Activated B cell treated with CpG ODN at 0.5 μM for 24 hours (primary cell): ENCODE results near the gene RFX2. TPM values are rescaled to one million over a fixed set of nuclear protein-coding genes. Genes with fewer than 3 reads are reported as not detected.
A peak's percentile ranks its signal among the peaks of the same experiment; 100 is the strongest.

Experiments used
- ATAC-seq: fragments of 200-7000 bp; cut with Tn5 transposase; one replicate; pipeline ENCODE4 v1.10.0; 2021; ENCODE audit warnings: low read depth, mild to moderate bottlenecking, moderate library complexity
- CTCF ChIA-PET: fragments of 350-600 bp; sonication (Branson Sonifier 250); formaldehyde crosslinking; loops from one replicate; lab custom pipeline; 2021; ENCODE audit warnings: antibody characterized with exemption; lab: Charles Lee
- POLR2A ChIA-PET: fragments of 350-600 bp; sonication (Branson Sonifier 250); formaldehyde crosslinking; loops from one replicate; lab custom pipeline; 2021; ENCODE audit warnings: antibody characterized with exemption; lab: Charles Lee
- DNase-seq: peaks from one replicate; pipeline ENCODE4 v3.0.0; 2022
- H3K27ac Mint-ChIP-seq: one replicate; pipeline ENCODE4 v1.8.0; 2020; ENCODE audit warnings: mixed read lengths
- H3K27me3 Mint-ChIP-seq: one replicate; pipeline ENCODE4 v1.8.0; 2021; ENCODE audit warnings: mixed read lengths
- H3K36me3 Mint-ChIP-seq: one replicate; pipeline ENCODE4 v1.8.0; 2021; ENCODE audit warnings: low read depth, mixed read lengths
- H3K4me1 Mint-ChIP-seq: one replicate; pipeline ENCODE4 v1.8.0; 2021; ENCODE audit warnings: mixed read lengths
- H3K4me3 Mint-ChIP-seq: one replicate; pipeline ENCODE4 v1.8.0; 2020; ENCODE audit warnings: mild to moderate bottlenecking, mixed read lengths
- H3K9me3 Mint-ChIP-seq: one replicate; pipeline ENCODE4 v1.8.0; 2020; ENCODE audit warnings: mixed read lengths
- intact Hi-C: fragments of 100-400 bp; cut with micrococcal nuclease; formaldehyde crosslinking; loops from one replicate; pipeline ENCODE4 v1.15.1; 2024
- total RNA-seq: library from RNA; stranded (reverse); gene quantifications from 2 replicates; pipeline ENCODE4 v1.2.3, GENCODE V29; 2022
- TF ChIP-seq, protein P1 (sequence below): fragments of 200-600 bp; IDR thresholded peaks from one replicate; pipeline ENCODE4 v1.8.0; 2022; ENCODE audit warnings: antibody characterized with exemption, mild to moderate bottlenecking

RFX2 gene
- total RNA-seq, 1 donor from 2014 or later: 7.0 TPM

DNA sequence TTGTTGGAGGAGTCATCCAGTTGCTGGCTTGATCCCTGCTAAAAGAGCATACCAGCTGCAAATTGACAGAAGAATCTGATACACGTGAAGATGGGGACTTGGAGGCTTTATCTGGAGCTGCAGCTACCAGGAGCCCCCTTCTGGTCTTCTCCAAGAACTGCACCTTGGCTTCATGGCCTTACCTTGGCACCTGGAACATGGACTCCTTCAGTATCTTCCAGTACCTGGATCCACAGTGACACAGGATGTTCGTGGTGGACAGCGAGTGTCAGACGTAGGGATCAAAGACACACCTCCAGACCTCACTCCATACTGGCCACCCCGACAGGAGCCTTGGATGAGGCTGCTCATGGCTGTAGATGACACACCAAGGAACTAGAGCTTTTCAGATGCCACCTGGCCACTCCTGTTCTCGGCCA is 15.3 kb upstream of the RFX2 start:
- intact Hi-C loops: loop anchor here (1.0 kb wide), 4 partner anchors 25 to 138 kb away; no protein-coding TSS in a partner anchor
- H3K9me3 Mint-ChIP-seq: peaks cover 2% of the 10 kb centered on the region
- POLR2A ChIA-PET: interaction anchor here (0.6 to 1.6 kb wide), 2 partner anchors 35 to 77 kb away, joined by 4 to 7 read pairs; no protein-coding TSS in a partner anchor
- H3K36me3 Mint-ChIP-seq: no peaks in the 10 kb centered on the region
- DNase-seq (peak; percentile 32), ATAC-seq (peak; percentile 97)
- no peak overlapping the region for H3K4me3 Mint-ChIP-seq
- H3K27me3 Mint-ChIP-seq: peaks cover 2% of the 10 kb centered on the region
- CTCF ChIA-PET: interaction anchor here (0.6 to 7.9 kb wide), 27 partner anchors 8 to 739 kb away, joined by 3 to 138 read pairs (median 5); no protein-coding TSS in a partner anchor
- TF ChIP-seq, protein P1, sequence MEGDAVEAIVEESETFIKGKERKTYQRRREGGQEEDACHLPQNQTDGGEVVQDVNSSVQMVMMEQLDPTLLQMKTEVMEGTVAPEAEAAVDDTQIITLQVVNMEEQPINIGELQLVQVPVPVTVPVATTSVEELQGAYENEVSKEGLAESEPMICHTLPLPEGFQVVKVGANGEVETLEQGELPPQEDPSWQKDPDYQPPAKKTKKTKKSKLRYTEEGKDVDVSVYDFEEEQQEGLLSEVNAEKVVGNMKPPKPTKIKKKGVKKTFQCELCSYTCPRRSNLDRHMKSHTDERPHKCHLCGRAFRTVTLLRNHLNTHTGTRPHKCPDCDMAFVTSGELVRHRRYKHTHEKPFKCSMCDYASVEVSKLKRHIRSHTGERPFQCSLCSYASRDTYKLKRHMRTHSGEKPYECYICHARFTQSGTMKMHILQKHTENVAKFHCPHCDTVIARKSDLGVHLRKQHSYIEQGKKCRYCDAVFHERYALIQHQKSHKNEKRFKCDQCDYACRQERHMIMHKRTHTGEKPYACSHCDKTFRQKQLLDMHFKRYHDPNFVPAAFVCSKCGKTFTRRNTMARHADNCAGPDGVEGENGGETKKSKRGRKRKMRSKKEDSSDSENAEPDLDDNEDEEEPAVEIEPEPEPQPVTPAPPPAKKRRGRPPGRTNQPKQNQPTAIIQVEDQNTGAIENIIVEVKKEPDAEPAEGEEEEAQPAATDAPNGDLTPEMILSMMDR: no peak
- peaks cover 5% of the 10 kb centered on the region for H3K4me1 Mint-ChIP-seq
- no peak overlapping the region for H3K27ac Mint-ChIP-seq

DNA sequence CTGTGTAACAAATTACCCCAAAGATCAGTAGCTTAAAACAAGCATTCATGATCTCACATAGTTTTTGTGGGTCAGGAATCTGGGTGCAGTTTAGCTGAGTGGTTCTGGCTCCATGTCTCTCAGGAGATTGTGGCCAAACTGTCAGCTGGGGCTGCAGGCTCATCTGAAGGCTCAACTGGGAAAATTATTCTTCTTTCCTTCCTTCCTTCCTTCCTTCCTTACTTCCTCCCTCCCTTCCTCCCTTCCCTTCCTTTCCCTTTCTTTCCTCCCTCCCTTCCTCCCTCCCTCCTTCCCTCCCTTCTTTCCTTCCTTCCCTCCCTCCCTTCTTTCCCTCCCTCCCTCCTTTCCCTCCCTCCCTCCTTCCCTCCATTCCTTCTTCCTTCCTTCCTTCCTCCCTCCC is 8.7 kb upstream of the RFX2 start:
- H3K27ac Mint-ChIP-seq: no peak overlapping the region
- H3K4me1 Mint-ChIP-seq: no peaks in the 10 kb centered on the region
- POLR2A ChIA-PET: interaction anchor here (0.7 kb wide), 2 partner anchors 33 to 1266 kb away, joined by 5 to 6 read pairs; no protein-coding TSS in a partner anchor
- H3K36me3 Mint-ChIP-seq: no peaks in the 10 kb centered on the region
- CTCF ChIA-PET: interaction anchor here (1.0 kb wide), 1 partner anchor 71 kb away, joined by 3 read pairs; no protein-coding TSS in a partner anchor
- no peak overlapping the region for H3K4me3 Mint-ChIP-seq
- no peak for DNase-seq
- ATAC-seq: no peak
- peaks cover 7% of the 10 kb centered on the region for H3K27me3 Mint-ChIP-seq
- intact Hi-C loops: loop anchor here (10.0 kb wide), 1 partner anchor 984 kb away; no protein-coding TSS in a partner anchor
- TF ChIP-seq, protein P1: no peak
- peaks cover 10% of the 10 kb centered on the region for H3K9me3 Mint-ChIP-seq

DNA sequence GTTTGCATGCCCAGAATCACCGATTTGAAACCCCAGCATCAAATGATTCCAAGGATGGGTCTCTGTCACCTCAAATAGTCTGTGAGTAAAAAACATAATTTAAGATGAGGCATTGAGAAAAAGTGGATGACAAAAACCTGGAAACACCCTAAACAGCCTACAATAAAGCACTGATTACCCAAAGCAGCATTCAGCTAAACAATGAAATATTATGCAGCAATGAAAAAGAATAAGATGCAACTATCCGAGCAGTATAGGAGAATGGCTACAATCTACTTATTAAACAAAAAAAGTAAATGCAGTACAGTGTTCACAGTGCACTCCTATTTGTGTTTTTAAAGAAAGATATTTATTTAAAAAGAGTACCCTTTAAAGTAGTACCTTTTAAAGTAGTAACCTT is 7.7 kb upstream of the RFX2 start:
- no peaks in the 10 kb centered on the region for H3K4me1 Mint-ChIP-seq
- no peak overlapping the region for H3K4me3 Mint-ChIP-seq
- H3K9me3 Mint-ChIP-seq: peaks cover 10% of the 10 kb centered on the region
- H3K36me3 Mint-ChIP-seq: no peaks in the 10 kb centered on the region
- intact Hi-C loops: loop anchor here (10.0 kb wide), 1 partner anchor 983 kb away; no protein-coding TSS in a partner anchor
- TF ChIP-seq, protein P1: no peak
- ATAC-seq: no peak
- ChIA-PET CTCF (interaction anchor here (1.3 kb wide), 1 partner anchor 8 kb away, joined by 5 read pairs; no protein-coding TSS in a partner anchor), POLR2A (no interaction called here)
- no peak for DNase-seq
- H3K27me3 Mint-ChIP-seq: peaks cover 7% of the 10 kb centered on the region
- H3K27ac Mint-ChIP-seq: no peak overlapping the region

DNA sequence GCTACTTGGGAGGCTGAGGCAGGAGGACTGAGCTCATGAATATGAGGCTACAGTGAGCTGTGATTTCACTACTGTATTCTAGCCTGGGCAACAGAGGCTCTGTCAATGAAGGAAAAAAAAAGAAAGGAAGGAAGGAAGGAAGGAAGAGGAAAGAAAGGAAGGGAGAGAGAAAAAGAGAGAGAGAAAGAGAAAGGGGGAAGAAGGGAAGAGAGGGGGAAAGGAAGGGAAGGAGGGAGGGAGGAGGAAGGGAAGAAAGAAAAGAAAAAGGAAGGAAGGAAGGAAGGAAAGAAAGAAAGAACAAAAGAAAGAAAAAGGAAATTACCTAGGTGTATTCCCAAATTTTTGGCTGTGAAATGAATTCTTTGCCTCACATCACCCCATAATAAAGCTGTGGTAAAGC is 7.2 kb upstream of the RFX2 start:
- Mint-ChIP-seq H3K27me3 (peaks cover 7% of the 10 kb centered on the region), H3K4me1 (no peaks in the 10 kb centered on the region), H3K4me3 (no peak overlapping the region), H3K27ac (no peak overlapping the region), H3K36me3 (no peaks in the 10 kb centered on the region), H3K9me3 (peaks cover 10% of the 10 kb centered on the region)
- CTCF ChIA-PET: interaction anchor here (1.0 to 1.3 kb wide), 2 partner anchors 9 to 10 kb away, joined by 5 read pairs; no protein-coding TSS in a partner anchor
- ATAC-seq (no peak), DNase-seq (no peak)
- POLR2A ChIA-PET: no interaction called here
- intact Hi-C loops: loop anchor here (10.0 kb wide), 1 partner anchor 983 kb away; no protein-coding TSS in a partner anchor
- TF ChIP-seq, protein P1: no peak

DNA sequence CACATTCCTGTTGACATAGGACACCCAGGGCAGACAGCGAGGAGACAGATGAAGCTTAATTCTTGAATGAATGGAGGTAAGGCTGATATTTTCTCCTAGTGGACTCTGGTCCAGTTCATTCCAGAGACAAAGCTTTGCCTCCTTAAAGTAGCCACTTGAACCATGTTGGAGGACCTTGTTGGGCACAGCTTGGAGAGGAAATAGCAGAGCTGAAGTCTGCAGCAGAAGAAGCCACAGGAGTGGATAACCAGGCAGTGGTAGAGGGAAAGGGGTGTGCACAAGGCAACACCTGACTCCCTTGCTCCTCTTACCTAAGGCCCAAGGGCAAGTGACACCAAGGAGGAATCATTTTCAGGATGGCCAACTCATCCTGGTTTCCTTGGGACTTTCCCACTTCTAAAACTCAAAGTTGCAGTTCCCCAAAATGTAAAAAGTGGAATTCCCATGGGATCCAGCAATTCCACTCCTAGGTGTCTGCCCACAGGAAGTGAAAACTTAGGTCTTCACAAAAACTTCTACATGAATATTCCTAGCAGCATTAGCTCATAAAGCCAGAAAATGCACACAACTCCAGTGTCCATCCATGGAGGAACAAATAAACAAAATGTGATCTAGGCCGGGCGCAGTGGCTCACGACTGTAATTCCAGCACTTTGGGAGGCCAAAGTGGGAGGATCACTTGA is 6.6 kb upstream of the RFX2 start:
- DNase-seq: no peak
- ChIA-PET CTCF (interaction anchor here (1.0 to 1.3 kb wide), 2 partner anchors 9 to 11 kb away, joined by 5 read pairs; no protein-coding TSS in a partner anchor), POLR2A (no interaction called here)
- peaks cover 7% of the 10 kb centered on the region for H3K27me3 Mint-ChIP-seq
- H3K9me3 Mint-ChIP-seq: peaks cover 10% of the 10 kb centered on the region
- no peak overlapping the region for H3K4me3 Mint-ChIP-seq
- no peak overlapping the region for H3K27ac Mint-ChIP-seq
- no peaks in the 10 kb centered on the region for H3K4me1 Mint-ChIP-seq
- TF ChIP-seq, protein P1: no peak
- H3K36me3 Mint-ChIP-seq: no peaks in the 10 kb centered on the region
- no peak for ATAC-seq
- intact Hi-C loops: loop anchor here (10.0 kb wide), 1 partner anchor 982 kb away; no protein-coding TSS in a partner anchor
